Osteocyte (in vitro differentiated cells): ENCODE data around the gene ESF1. TPM values are rescaled to one million over a fixed set of nuclear protein-coding genes. Genes with fewer than 3 reads are reported as not detected.
A peak's percentile ranks its signal among the peaks of the same experiment; 100 is the strongest.

ENCODE experiments used
- DNase-seq: peaks from one replicate; pipeline ENCODE4 v3.0.0; 2021; ENCODE audit warnings: mixed read lengths; ENCODE audit not compliant: unreplicated experiment; ENCODE audit errors: extremely low spot score
- H3K27ac Mint-ChIP-seq: one replicate; pipeline ENCODE4 v1.8.0; 2021; ENCODE audit warnings: mild to moderate bottlenecking, mixed read lengths; ENCODE audit not compliant: unreplicated experiment
- H3K27me3 Mint-ChIP-seq: one replicate; pipeline ENCODE4 v1.8.0; 2021; ENCODE audit warnings: mixed read lengths; ENCODE audit not compliant: unreplicated experiment
- H3K36me3 Mint-ChIP-seq: one replicate; pipeline ENCODE4 v1.8.0; 2021; ENCODE audit warnings: mixed read lengths; ENCODE audit not compliant: unreplicated experiment
- H3K4me1 Mint-ChIP-seq: one replicate; pipeline ENCODE4 v1.8.0; 2021; ENCODE audit warnings: mixed read lengths; ENCODE audit not compliant: unreplicated experiment
- H3K4me3 Mint-ChIP-seq: one replicate; pipeline ENCODE4 v1.8.0; 2021; ENCODE audit warnings: mild to moderate bottlenecking, moderate library complexity, mixed read lengths; ENCODE audit not compliant: unreplicated experiment
- H3K9me3 Mint-ChIP-seq: one replicate; pipeline ENCODE4 v1.8.0; 2021; ENCODE audit warnings: mixed read lengths; ENCODE audit not compliant: unreplicated experiment
- total RNA-seq: library from RNA; stranded (reverse); gene quantifications from 2 replicates; pipeline ENCODE4 v1.2.1, GENCODE V29; 2021
- TF ChIP-seq, protein P1 (sequence below): fragments of 200-600 bp; sonication (generic); IDR thresholded peaks from 2 replicates; pipeline ENCODE4 v1.5.0; 2021; ENCODE audit warnings: antibody characterized with exemption, mild to moderate bottlenecking, moderate library complexity

ESF1 gene
- total RNA-seq, 1 donor from 2014 or later: 11.3 TPM

DNA sequence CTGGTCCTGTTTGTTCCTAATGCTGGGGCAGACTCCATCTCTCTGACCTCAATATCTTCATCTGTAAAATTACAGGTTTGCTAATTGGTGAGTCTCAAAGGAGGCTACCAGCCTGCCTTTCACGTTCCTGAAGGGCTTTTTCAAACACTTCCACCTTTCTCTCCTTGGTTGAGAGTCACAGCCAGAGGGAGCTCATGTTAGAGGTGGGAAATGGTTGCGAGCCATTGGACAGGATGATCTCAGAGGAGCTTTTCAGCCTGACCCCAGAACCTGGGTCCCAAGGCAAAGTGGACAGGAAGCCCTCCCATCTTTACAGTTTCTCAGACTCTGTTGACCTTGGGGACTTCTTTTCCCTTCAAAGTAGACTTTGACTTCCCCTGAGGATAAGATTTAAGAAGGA lies 37.7 kb upstream of the ESF1 start:
- H3K9me3 Mint-ChIP-seq: no peaks in the 10 kb centered on the region
- TF ChIP-seq, protein P1, sequence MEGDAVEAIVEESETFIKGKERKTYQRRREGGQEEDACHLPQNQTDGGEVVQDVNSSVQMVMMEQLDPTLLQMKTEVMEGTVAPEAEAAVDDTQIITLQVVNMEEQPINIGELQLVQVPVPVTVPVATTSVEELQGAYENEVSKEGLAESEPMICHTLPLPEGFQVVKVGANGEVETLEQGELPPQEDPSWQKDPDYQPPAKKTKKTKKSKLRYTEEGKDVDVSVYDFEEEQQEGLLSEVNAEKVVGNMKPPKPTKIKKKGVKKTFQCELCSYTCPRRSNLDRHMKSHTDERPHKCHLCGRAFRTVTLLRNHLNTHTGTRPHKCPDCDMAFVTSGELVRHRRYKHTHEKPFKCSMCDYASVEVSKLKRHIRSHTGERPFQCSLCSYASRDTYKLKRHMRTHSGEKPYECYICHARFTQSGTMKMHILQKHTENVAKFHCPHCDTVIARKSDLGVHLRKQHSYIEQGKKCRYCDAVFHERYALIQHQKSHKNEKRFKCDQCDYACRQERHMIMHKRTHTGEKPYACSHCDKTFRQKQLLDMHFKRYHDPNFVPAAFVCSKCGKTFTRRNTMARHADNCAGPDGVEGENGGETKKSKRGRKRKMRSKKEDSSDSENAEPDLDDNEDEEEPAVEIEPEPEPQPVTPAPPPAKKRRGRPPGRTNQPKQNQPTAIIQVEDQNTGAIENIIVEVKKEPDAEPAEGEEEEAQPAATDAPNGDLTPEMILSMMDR: no peak
- peaks cover 11% of the 10 kb centered on the region for H3K36me3 Mint-ChIP-seq
- DNase-seq: no peak
- peaks cover 2% of the 10 kb centered on the region for H3K4me1 Mint-ChIP-seq
- H3K27me3 Mint-ChIP-seq: peaks cover 14% of the 10 kb centered on the region
- H3K4me3 Mint-ChIP-seq: no peak overlapping the region
- no peak overlapping the region for H3K27ac Mint-ChIP-seq

DNA sequence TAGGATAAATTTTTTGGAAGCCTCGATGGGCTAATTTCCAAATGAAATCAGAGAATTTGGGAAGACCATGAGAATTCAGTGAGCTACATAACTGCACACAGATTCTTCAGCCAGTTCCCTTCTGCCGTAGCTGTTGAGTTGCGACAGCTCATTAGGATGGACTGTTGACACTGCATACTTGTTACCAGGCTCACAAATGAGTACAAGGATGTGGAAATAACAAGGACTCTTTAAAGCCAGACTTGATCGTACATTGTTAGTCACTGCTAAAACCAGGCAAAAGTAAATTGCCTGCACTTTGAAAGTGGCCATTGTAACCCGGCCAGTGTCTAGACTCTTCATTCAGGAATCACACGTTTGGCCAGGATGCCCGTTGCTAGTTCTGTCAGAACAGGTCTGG lies 37.2 kb upstream of the ESF1 start:
- Mint-ChIP-seq H3K4me3 (no peak overlapping the region), H3K27ac (no peak overlapping the region), H3K27me3 (peaks cover 8% of the 10 kb centered on the region), H3K4me1 (peaks cover 7% of the 10 kb centered on the region), H3K36me3 (peaks cover 12% of the 10 kb centered on the region), H3K9me3 (no peaks in the 10 kb centered on the region)
- DNase-seq: no peak
- TF ChIP-seq, protein P1: no peak

DNA sequence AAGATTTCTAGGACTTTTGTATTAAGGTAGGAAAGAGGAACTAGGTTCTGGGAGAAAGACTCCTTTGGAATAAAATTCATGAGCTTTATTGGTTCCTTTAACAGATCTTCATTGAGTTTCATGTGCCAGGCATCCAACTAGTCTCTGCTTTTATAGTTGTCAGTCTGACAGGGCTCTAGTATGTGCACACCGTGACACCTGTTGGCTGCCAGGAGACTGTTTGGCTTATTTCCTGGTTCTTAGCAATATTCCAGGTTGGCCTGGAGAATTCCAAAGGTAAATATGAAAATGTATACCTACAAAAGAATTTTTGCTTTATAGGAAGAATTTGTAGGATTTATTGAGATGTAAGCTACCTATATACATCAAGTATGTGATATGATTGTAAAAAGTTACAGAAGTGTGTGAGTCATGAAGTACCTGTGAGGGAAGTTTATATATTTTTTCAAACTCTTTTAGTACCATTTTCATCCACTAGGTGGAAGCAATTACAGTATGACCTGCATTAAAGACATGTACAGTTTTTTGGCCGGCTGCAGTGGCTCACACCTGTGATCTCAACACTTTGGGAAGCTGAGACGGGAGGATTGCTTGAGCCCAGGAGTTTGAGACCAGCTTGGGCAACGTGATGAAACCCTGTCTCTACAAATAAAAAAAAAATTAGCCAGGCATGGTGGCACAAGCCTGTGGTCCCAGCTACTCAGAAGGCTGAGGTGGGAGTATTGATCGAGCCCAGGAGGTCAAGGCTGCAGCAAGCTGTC lies 35.3 kb upstream of the ESF1 start:
- TF ChIP-seq, protein P1: peak; percentile 69
- Mint-ChIP-seq H3K27me3 (peaks cover 6% of the 10 kb centered on the region), H3K27ac (no peak overlapping the region), H3K4me3 (no peak overlapping the region), H3K4me1 (peaks cover 13% of the 10 kb centered on the region), H3K9me3 (no peaks in the 10 kb centered on the region), H3K36me3 (peaks cover 12% of the 10 kb centered on the region)
- no peak for DNase-seq

DNA sequence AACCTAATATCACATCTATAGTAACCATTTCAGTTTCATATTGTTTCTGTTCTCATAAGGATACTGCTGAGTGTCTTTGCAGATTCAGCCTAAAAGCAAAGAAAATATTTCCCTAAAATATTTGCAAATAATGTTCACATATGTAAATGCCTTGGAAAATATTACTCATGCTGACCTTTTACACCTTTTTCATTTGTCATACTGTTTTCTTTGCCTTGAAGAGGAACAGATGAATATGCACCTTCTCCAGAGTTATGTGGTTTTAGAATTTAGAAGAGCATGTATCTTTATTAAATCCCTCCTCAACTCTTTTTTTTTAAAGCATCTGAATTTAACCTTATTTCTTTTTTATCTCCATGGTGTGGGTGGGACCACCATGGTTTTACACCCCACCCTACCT lies 32.6 kb upstream of the ESF1 start:
- H3K4me1 Mint-ChIP-seq: peaks cover 13% of the 10 kb centered on the region
- H3K27ac Mint-ChIP-seq: no peak overlapping the region
- TF ChIP-seq, protein P1: no peak
- no peaks in the 10 kb centered on the region for H3K9me3 Mint-ChIP-seq
- H3K36me3 Mint-ChIP-seq: peaks cover 23% of the 10 kb centered on the region
- H3K27me3 Mint-ChIP-seq: no peaks in the 10 kb centered on the region
- no peak for DNase-seq
- no peak overlapping the region for H3K4me3 Mint-ChIP-seq

DNA sequence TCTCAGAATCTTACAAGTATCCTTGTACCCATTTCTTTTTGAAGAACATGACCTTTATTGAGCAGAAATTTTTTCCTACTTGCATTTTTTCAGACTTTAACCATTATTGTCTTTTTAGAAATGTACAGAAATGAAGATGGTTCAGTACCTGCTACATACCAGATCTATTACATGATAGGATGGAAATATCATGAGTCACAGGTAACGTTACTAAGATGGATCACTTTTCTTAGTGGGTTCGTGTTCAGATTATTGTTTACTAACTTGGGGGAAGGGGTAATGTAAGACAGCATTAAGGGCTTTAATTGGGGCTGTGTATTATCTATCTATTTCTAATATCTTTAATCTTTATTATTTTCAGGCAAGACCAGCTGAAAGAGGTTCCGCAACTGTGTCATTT lies 32.0 kb upstream of the ESF1 start:
- peak overlapping the region; percentile 36 for H3K27ac Mint-ChIP-seq
- H3K9me3 Mint-ChIP-seq: no peaks in the 10 kb centered on the region
- no peaks in the 10 kb centered on the region for H3K27me3 Mint-ChIP-seq
- H3K4me3 Mint-ChIP-seq: no peak overlapping the region
- peaks cover 13% of the 10 kb centered on the region for H3K4me1 Mint-ChIP-seq
- peaks cover 23% of the 10 kb centered on the region for H3K36me3 Mint-ChIP-seq
- no peak for DNase-seq
- TF ChIP-seq, protein P1: no peak
